ENCODE data around the gene RALGAPA2. TPM values are rescaled to one million over a fixed set of nuclear protein-coding genes. Genes with fewer than 3 reads are reported as not detected.

The RALGAPA2 gene
- total RNA-seq, 1 experiment from 2014 or later, result 10.8 TPM

DNA sequence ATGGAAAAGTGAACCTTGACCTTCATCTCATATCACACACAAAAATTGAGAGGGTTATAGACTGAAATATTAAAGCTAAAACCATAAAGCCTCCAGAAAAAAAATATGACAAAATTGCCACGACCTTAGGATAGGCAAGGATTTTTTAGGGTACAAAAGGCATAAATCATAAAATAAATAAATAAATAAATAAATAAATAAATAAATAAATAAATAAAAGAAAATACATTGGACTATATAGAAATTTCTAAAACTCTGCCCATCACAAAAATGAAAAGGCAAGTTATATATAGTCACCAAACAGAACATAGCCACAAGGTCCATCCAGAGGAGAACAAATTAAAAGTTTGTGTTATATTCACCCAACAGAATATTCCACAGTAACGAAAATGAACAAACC lies 235.9 kb downstream of the RALGAPA2 start:
- no TSS peak for BruUV-seq (replicated peaks)
- no peaks in the 10 kb centered on the region for H3K9me2 ChIP-seq (ENCODE audit: insufficient read depth)
- ChIA-PET RAD21 (ENCODE audit: low non-redundant PET in 1 of 2, low total read pairs in 2 of 2, uncharacterized antibody in 2 of 2, unreplicated experiment in 2 of 2) (no interaction called here), CTCF (no interaction called here), POLR2A (no interaction called here)
- intact Hi-C loops (cut with micrococcal nuclease), result no loop called here
- DNase-seq (ENCODE audit: low read depth, low spot score), result no peak
- H2AFZ ChIP-seq (ENCODE audit: low read depth, low read length, poor library complexity, severe bottlenecking), result no peak overlapping the region
- no peak overlapping the region for H3K27ac ChIP-seq (ENCODE audit: low read depth, low read length)
- no peak for TF ChIP-seq POLR2A (IDR thresholded peaks at IDR 0.05; ENCODE audit: borderline replicate concordance, extremely low read depth, insufficient read depth, insufficient read length)
- no peak for TF ChIP-seq ZNF274 (IDR thresholded peaks at IDR 0.05; ENCODE audit: low read depth, low read length)
- TF ChIP-seq CBX3 (IDR thresholded peaks at IDR 0.05; ENCODE audit: low read depth), result no peak
- no peak for TF ChIP-seq EGR1 (IDR thresholded peaks at IDR 0.05; ENCODE audit: low read depth)
- TF ChIP-seq, protein P1, sequence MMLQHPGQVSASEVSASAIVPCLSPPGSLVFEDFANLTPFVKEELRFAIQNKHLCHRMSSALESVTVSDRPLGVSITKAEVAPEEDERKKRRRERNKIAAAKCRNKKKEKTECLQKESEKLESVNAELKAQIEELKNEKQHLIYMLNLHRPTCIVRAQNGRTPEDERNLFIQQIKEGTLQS (IDR thresholded peaks at IDR 0.05), result no peak
- H3K4me2 ChIP-seq (ENCODE audit: low read length), result no peak overlapping the region
- ATAC-seq, result no peak
- H3K9ac ChIP-seq (ENCODE audit: low read length), result no peak overlapping the region
- H3K9me3 ChIP-seq (ENCODE audit: control insufficient read depth in 1 of 2, insufficient read depth in 1 of 2, low read depth in 1 of 2, low read length in 2 of 2), result no peaks in the 10 kb centered on the region
- peaks cover 0 to 8% of the 10 kb centered on the region in 2 experiments; a peak in 1 of 4 replicates for H3K4me1 ChIP-seq (ENCODE audit: control insufficient read depth in 1 of 2, insufficient read depth in 2 of 2, low read length in 2 of 2)
- no peak overlapping the region for H3K4me3 ChIP-seq (replicated peaks in 1 of 2; ENCODE audit: low read depth in 1 of 2, low read length in 2 of 2)
- no peaks in the 10 kb centered on the region for H3K79me2 ChIP-seq (ENCODE audit: insufficient read depth, low read length)
- no peaks in the 10 kb centered on the region for H4K20me1 ChIP-seq (ENCODE audit: insufficient read depth)
- H3K27me3 ChIP-seq (ENCODE audit: insufficient read depth, low read length), result no peaks in the 10 kb centered on the region
- H3K36me3 ChIP-seq (ENCODE audit: control insufficient read depth in 1 of 2, insufficient read depth in 2 of 2, low read length in 2 of 2), result no peaks in the 10 kb centered on the region

DNA sequence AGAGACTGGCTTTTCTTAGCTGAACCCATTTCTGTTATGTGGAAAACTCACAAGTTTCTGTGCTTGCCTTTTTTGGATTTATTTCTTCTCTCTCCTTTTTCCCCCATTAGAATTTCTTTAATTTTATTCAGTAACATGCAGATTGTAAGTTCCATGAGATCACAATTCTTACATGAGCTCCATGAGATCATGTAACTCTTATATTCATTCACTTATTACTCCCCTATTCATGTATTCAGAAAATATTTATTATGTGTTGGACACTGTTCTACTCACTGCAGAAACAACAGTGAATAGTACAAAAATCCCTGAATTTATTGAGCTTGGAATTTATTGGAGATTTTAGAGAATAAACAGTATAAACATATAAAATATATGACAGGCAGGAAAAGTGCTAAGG lies 238.8 kb downstream of the RALGAPA2 start:
- Histone ChIP-seq H2AFZ (ENCODE audit: low read depth, low read length, poor library complexity, severe bottlenecking) (no peak overlapping the region), H3K27ac (ENCODE audit: low read depth, low read length) (no peak overlapping the region), H3K36me3 (ENCODE audit: control insufficient read depth in 1 of 2, insufficient read depth in 2 of 2, low read length in 2 of 2) (no peaks in the 10 kb centered on the region), H3K9me3 (ENCODE audit: control insufficient read depth in 1 of 2, insufficient read depth in 1 of 2, low read depth in 1 of 2, low read length in 2 of 2) (no peaks in the 10 kb centered on the region), H3K4me3 (replicated peaks in 1 of 2; ENCODE audit: low read depth in 1 of 2, low read length in 2 of 2) (no peak overlapping the region), H3K4me1 (ENCODE audit: control insufficient read depth in 1 of 2, insufficient read depth in 2 of 2, low read length in 2 of 2) (no peaks in the 10 kb centered on the region), H4K20me1 (ENCODE audit: insufficient read depth) (no peaks in the 10 kb centered on the region), H3K79me2 (ENCODE audit: insufficient read depth, low read length) (no peaks in the 10 kb centered on the region), H3K9me2 (ENCODE audit: insufficient read depth) (no peaks in the 10 kb centered on the region), H3K9ac (ENCODE audit: low read length) (no peak overlapping the region), H3K4me2 (ENCODE audit: low read length) (no peak overlapping the region), H3K27me3 (ENCODE audit: insufficient read depth, low read length) (no peaks in the 10 kb centered on the region)
- TF ChIP-seq SRF (IDR thresholded peaks at IDR 0.05; ENCODE audit: low read depth), result no peak
- no peak for TF ChIP-seq RAD21 (IDR thresholded peaks at IDR 0.05; ENCODE audit: low read depth)
- no peak for TF ChIP-seq POLR2AphosphoS5 (IDR thresholded peaks at IDR 0.05; ENCODE audit: low read depth, low read length)
- no peak for TF ChIP-seq JUND (IDR thresholded peaks at IDR 0.05)
- TF ChIP-seq, protein P2, sequence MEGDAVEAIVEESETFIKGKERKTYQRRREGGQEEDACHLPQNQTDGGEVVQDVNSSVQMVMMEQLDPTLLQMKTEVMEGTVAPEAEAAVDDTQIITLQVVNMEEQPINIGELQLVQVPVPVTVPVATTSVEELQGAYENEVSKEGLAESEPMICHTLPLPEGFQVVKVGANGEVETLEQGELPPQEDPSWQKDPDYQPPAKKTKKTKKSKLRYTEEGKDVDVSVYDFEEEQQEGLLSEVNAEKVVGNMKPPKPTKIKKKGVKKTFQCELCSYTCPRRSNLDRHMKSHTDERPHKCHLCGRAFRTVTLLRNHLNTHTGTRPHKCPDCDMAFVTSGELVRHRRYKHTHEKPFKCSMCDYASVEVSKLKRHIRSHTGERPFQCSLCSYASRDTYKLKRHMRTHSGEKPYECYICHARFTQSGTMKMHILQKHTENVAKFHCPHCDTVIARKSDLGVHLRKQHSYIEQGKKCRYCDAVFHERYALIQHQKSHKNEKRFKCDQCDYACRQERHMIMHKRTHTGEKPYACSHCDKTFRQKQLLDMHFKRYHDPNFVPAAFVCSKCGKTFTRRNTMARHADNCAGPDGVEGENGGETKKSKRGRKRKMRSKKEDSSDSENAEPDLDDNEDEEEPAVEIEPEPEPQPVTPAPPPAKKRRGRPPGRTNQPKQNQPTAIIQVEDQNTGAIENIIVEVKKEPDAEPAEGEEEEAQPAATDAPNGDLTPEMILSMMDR (IDR thresholded peaks at IDR 0.05 in 2 of 3, conservative IDR thresholded peaks at IDR 0.05 in 1 of 3; ENCODE audit: borderline replicate concordance in 1 of 3, insufficient read depth in 1 of 3, low read depth in 2 of 3, low read length in 2 of 3), result no peak
- TF ChIP-seq POLR2A (IDR thresholded peaks at IDR 0.05; ENCODE audit: borderline replicate concordance, extremely low read depth, insufficient read depth, insufficient read length), result no peak
- no peak for TF ChIP-seq EGR1 (IDR thresholded peaks at IDR 0.05; ENCODE audit: low read depth)
- TF ChIP-seq EZH2 (IDR thresholded peaks at IDR 0.05), result no peak
- TF ChIP-seq, protein P1 (IDR thresholded peaks at IDR 0.05), result no peak
- TF ChIP-seq, protein P3, sequence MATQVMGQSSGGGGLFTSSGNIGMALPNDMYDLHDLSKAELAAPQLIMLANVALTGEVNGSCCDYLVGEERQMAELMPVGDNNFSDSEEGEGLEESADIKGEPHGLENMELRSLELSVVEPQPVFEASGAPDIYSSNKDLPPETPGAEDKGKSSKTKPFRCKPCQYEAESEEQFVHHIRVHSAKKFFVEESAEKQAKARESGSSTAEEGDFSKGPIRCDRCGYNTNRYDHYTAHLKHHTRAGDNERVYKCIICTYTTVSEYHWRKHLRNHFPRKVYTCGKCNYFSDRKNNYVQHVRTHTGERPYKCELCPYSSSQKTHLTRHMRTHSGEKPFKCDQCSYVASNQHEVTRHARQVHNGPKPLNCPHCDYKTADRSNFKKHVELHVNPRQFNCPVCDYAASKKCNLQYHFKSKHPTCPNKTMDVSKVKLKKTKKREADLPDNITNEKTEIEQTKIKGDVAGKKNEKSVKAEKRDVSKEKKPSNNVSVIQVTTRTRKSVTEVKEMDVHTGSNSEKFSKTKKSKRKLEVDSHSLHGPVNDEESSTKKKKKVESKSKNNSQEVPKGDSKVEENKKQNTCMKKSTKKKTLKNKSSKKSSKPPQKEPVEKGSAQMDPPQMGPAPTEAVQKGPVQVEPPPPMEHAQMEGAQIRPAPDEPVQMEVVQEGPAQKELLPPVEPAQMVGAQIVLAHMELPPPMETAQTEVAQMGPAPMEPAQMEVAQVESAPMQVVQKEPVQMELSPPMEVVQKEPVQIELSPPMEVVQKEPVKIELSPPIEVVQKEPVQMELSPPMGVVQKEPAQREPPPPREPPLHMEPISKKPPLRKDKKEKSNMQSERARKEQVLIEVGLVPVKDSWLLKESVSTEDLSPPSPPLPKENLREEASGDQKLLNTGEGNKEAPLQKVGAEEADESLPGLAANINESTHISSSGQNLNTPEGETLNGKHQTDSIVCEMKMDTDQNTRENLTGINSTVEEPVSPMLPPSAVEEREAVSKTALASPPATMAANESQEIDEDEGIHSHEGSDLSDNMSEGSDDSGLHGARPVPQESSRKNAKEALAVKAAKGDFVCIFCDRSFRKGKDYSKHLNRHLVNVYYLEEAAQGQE (IDR thresholded peaks at IDR 0.05; ENCODE audit: low read depth), result no peak
- no peak for TF ChIP-seq ZFX (IDR thresholded peaks at IDR 0.05)
- TF ChIP-seq FOSL1 (IDR thresholded peaks at IDR 0.05; ENCODE audit: low read depth), result no peak
- ATAC-seq (no peak), DNase-seq (ENCODE audit: low read depth, low spot score) (no peak)
- ChIA-PET RAD21 (ENCODE audit: low non-redundant PET in 1 of 2, low total read pairs in 2 of 2, uncharacterized antibody in 2 of 2, unreplicated experiment in 2 of 2) (no interaction called here), POLR2A (no interaction called here), CTCF (no interaction called here)
- BruUV-seq (replicated peaks), result no TSS peak
- intact Hi-C loops (cut with micrococcal nuclease), result no loop called here

Measured in HCT116 (cell line).